GM10266 (cell line): ENCODE measurements around the gene EXT2.

Experiments used
- DNase-seq: peaks from one replicate; pipeline ENCODE4 v3.0.0; 2012; ENCODE audit errors: extremely low spot score
- CTCF ChIP-seq: IDR thresholded peaks from 2 replicates; pipeline ENCODE4 v1.5.1; 2012; ENCODE audit warnings: mild to moderate bottlenecking, low read depth; ENCODE audit not compliant: control insufficient read depth, insufficient read depth; ENCODE audit errors: missing control alignments

EXT2 gene

GRCh38 chr11:44258190-44258489 lies 162.7 kb downstream of the EXT2 start:
- DNase-seq = no peak
- no peak for TF ChIP-seq CTCF

DNA sequence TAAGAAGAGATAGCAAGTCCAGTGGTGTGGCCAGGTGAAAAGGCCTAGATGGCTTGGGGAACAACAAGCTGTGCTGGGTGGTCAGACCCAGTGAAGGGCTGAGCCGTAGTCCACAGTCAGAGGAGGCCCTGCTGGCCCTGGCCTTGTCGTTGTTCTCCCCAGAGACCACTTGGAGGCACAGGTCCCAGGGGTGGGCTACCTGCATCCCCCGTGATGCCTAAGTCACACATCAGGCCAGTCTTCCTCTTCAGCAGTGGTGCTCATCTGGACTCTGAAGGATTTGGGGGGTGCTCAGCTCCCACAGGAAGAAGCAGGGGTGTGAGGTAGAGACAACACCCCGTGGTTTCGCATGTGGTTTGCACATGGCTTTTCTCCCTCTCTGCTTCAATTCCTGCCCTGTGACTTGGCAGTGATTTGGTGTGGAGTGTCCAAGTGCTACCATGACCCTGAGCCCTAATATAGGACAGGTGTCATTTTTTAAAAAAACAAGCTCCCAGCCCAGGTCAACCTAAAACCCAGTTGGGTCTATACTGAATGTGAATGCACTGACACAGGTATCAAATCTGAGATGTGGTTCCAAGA lies 163.5 kb downstream of the EXT2 start:
- TF ChIP-seq CTCF = no peak

DNA sequence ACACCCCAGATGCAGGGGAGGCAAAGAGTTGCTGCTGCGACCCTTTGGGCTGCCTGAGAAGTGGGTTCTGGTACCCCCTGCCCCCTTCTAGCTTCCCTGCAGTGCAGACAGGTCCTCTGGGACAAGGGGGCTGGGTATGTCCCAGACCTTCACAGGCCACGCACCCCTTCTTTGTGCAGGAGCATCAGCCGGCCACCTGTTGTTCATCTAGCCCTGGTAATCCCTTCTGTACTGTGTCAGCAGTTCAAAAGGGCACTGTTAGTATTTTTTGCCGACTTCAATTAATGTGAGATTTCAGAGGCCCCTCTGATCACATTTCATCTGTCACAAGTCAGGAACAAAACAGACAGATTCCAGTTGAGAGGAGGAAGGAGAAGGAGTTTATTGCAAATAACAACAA lies 164.6 kb downstream of the EXT2 start:
- no peak for TF ChIP-seq CTCF
- DNase-seq = no peak

More for the DNA sequence above, 163.5 kb downstream of the EXT2 start:
- no peak for DNase-seq

- TF ChIP-seq CTCF = no peak
- no peak for DNase-seq
These were observed 166.5 kb downstream of the EXT2 start for GRCh38 chr11:44261800-44262591.

DNA sequence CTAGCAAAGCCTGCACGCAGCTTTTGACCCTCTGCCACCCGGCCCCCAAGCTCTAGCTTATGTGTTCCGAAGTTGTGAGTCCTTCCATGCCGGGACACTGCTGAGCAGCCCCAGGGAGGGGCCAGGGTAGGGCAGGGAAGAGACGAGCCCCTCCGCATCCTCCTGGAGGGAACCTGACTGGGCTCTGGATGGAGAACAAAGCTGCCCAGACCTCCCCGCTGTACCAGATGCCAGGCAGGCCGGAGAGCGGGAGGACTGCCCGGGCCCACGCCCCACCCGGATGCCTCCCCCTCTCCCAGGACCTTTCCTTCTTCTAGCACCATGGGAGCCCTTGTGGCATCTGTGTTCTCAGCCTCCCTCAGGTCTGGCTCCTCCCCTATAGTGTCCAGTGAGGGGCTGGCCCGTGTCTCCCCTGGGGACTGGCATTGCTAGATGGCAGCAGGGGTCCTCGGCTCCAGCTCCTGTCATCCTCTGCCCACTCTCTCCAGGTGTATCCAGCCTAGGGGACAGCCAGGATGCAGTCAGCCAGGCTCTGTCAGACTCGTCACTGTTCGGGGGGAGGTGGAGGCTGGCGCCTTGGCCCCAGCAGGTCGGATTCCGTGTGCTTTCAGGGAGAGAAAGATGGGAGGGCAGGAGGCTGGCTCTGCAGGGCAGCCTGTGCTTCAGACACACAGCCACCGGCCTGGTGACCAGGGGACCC lies 168.4 kb downstream of the EXT2 start:
- no peak for DNase-seq
- no peak for TF ChIP-seq CTCF

DNA sequence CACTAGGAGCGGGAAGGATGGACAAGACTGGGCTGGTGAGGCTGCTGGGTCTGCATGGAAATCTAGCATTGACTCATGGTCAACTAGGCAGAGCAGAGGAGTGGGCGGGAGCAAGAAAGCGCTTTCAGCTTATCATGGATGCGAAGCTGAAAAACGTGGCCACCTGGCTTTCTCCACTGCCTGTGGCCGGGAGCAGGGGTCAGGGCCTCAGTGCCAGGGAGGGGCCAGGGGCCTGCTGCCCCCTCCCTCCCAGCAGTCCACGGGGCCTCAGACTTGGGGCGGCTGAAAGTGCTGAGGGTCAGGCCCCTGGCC lies 168.9 kb downstream of the EXT2 start:
- no peak for DNase-seq
- no peak for TF ChIP-seq CTCF

DNA sequence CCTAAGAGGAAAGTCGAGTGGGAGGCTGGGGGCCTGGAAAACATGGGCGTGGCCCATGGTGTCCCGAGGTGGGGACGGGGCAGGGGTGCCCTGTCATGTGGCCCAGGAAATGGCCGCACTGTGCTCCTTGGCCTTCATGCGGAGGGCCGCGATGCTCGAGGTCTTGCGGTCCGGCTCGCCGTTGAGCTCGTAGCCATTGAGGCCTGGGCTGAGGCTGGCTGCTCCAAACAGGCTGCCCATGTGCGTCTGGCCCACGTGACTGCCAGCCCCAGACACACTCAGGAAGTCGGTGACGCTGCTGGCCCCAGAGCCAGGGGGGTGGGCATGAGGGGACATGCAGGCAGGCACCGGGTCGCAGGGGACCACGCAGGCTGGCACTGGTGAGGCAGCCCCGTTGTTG lies 169.3 kb downstream of the EXT2 start:
- TF ChIP-seq CTCF = no peak
- DNase-seq = no peak
